T-helper 1 cell treated with Interleukin-12 subunit alpha and Interleukin-12 subunit beta and Interleukin-4 antibody, amounts not matched to agents 30 μg/mL and 1 μg/mL, for 36 hours (primary cell): ENCODE data around the gene SIPA1L3.

Source experiments
- H3K27ac Mint-ChIP-seq: one replicate; pipeline ENCODE4 v1.8.0; 2021; ENCODE audit warnings: mild to moderate bottlenecking, mixed read lengths
- H3K27me3 Mint-ChIP-seq: one replicate; pipeline ENCODE4 v1.8.0; 2021; ENCODE audit warnings: low read depth, mixed read lengths
- H3K36me3 Mint-ChIP-seq: one replicate; pipeline ENCODE4 v1.8.0; 2021; ENCODE audit warnings: low read depth, mixed read lengths
- H3K4me1 Mint-ChIP-seq: one replicate; pipeline ENCODE4 v1.8.0; 2021; ENCODE audit warnings: low read depth, mixed read lengths
- H3K4me3 Mint-ChIP-seq: one replicate; pipeline ENCODE4 v1.8.0; 2021; ENCODE audit warnings: mild to moderate bottlenecking, moderate library complexity, mixed read lengths
- H3K9me3 Mint-ChIP-seq: one replicate; pipeline ENCODE4 v1.8.0; 2021; ENCODE audit warnings: mixed read lengths

Gene SIPA1L3

DNA sequence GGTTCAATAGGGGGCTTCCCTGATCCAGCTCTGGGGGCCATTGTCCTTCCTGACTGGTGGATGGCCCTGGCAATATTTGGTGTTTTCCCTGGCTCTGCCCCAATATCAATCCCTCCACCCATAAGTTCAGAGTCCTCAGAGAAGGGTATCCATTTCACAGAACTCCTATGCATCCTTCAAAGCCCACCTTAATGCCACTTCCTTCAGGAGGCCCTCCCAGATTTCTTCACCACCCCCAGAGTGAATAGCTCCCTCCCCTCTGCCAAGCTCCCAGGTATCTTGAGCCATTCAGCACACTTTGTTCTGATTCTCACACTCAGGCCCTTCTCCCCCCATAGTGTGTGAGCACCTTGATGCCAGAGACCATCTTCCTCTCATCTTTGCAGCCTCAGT lies 343.4 kb downstream of the SIPA1L3 start:
- no peak overlapping the region for H3K27ac Mint-ChIP-seq
- peaks cover 11% of the 10 kb centered on the region for H3K36me3 Mint-ChIP-seq
- peaks cover 17% of the 10 kb centered on the region for H3K4me1 Mint-ChIP-seq

DNA sequence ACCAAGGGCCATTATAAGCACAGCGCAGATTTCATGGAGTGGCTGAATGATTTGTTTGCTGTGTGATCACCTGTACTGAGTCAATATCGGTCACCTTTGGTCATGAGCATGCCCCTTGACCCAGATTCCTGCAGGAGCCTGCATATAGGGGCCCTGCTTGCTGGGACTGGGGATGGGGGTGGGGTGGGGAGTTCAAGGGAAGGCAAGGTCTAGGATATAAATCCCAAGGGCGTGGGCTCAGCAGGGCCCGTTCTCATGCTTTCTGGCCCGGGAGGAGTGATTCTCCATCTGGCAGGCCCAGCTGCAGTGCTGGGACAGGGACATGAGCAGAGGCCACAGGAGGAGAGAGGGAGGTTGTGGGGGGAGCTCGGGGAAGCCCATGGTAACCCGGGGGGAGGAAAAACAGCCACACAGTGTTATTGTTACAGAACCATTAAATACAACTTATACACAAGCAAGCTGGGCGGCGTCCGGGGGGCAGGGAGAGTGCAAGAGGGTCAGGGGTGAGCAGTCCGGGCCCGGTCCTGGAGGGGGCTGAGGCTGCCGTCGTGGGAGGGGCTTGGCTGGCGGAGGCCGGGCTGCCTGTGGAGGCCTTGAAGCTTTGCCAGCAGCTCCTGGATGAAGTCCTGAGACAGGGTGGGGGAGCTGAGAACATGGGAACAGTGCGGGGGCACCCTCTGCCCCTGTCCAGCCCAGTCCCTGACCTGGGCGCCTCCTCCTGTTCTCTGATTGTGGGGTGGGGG lies 344.0 kb downstream of the SIPA1L3 start:
- no peaks in the 10 kb centered on the region for H3K9me3 Mint-ChIP-seq
- H3K4me1 Mint-ChIP-seq = peaks cover 19% of the 10 kb centered on the region
- peak overlapping the region; percentile 70 for H3K4me3 Mint-ChIP-seq
- H3K27ac Mint-ChIP-seq = no peak overlapping the region
- peaks cover 11% of the 10 kb centered on the region for H3K36me3 Mint-ChIP-seq
- H3K27me3 Mint-ChIP-seq = peaks cover 8% of the 10 kb centered on the region

More for the DNA sequence above, 343.4 kb downstream of the SIPA1L3 start:
- Mint-ChIP-seq H3K27me3 (peaks cover 5% of the 10 kb centered on the region), H3K4me3 (no peak overlapping the region), H3K9me3 (no peaks in the 10 kb centered on the region)

DNA sequence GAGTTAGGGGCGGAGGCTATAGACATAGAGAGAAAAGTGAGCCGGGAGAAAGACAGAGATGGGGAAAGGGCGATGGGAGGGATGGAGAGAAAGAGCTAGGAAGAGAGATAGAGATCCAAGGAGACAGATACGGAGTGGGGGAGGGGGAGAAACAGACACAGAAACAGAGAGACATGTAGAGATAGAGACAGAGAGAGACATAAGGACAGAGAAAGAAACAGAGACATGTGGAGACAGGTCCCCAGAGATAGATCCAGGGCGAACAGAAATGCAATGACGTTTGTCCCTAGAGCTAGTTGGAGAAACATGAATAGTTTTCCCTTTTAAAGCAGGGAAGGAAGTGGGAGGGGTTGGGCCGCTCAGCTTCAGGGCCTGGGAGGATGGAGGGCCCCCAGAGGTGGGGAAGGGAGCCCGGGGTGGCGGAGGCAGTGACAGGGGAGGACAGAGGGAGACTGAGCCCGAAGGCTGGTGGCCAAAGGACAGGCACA lies 344.6 kb downstream of the SIPA1L3 start:
- Mint-ChIP-seq H3K4me1 (peaks cover 17% of the 10 kb centered on the region), H3K27me3 (peaks cover 9% of the 10 kb centered on the region), H3K4me3 (peak overlapping the region; percentile 70), H3K36me3 (peaks cover 11% of the 10 kb centered on the region), H3K27ac (peak overlapping the region; percentile 74), H3K9me3 (no peaks in the 10 kb centered on the region)

DNA sequence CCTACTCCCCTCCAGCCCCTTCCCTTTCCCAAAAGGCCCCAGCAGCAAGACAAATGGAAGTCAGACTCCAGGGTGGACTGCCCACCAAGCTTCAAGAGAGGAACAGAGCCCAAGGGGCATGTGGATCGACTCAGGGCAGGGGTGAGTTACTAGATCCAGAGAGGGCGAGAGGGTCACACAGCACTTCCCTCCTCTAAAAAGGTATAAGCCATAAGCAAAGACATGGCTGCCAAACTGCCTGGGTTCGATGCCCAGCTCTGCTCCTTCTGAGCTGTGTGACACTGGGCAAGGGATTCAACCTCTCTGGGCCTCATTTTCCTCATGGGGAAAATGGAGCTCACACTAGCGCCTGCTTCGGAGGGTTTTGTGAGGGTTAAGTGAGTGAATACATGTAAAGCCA lies 345.4 kb downstream of the SIPA1L3 start:
- Mint-ChIP-seq H3K4me3 (peak overlapping the region; percentile 70), H3K36me3 (peaks cover 11% of the 10 kb centered on the region), H3K27me3 (peaks cover 11% of the 10 kb centered on the region), H3K4me1 (peaks cover 21% of the 10 kb centered on the region), H3K27ac (no peak overlapping the region), H3K9me3 (no peaks in the 10 kb centered on the region)

DNA sequence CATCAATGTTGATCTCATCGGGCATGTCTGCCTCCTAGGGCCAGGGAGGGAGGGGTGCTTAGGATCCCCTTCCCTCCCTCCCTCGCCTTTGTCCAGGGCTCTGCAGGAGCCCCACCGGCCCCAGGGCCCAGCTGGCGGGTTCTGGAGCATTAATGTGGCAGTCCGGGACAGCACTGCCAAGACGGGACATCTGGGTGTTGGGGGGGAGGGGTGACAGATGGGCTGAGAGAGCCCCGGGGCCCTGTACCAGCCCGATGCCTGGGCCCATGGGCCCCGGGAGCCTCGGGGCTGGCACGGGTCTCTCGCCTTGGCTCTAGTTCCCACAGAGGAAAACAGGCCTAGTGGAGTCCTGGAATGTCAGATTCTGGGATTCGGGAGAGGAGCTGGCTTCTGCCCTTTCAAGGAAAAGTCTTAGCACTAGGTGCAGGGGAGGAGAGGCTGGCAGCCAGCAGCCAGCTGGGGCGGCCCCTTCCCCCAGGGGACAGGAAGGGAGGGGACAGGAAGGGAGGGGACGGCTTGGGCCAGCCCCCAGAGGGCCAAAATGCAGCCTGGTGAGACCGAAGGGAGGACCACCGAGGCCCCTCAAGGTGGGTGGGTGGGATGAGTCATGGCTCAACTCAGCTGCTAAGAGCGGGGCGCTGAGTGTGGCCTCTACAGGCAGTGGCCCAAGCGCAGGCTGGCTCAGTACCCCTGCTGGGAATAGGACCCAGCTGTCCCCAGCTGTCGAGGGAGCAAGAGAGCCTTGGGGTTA lies 346.1 kb downstream of the SIPA1L3 start:
- peak overlapping the region; percentile 74 for H3K27ac Mint-ChIP-seq
- peaks cover 11% of the 10 kb centered on the region for H3K36me3 Mint-ChIP-seq
- H3K27me3 Mint-ChIP-seq = peaks cover 11% of the 10 kb centered on the region
- no peaks in the 10 kb centered on the region for H3K9me3 Mint-ChIP-seq
- peak overlapping the region; percentile 70 for H3K4me3 Mint-ChIP-seq
- H3K4me1 Mint-ChIP-seq = peaks cover 21% of the 10 kb centered on the region

DNA sequence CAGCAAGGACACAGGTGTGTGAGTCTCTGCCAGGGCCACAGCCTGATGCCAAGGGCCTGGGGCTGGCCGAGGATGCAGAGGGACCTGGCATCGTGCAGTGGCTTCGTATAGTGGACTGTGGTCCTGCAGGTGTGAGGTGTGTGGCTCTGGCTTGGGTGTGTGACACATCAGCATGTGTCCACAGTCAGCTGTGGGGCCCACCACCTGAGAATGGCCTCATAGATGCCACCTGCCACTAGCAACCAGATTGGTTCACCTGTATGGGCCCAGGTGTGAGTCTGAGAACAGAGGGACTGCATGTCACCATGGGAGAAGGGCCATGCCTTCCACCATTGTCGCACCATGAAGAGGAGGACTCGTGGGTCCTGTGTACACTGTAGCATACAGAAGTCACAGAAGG lies 346.8 kb downstream of the SIPA1L3 start:
- H3K4me1 Mint-ChIP-seq = peaks cover 21% of the 10 kb centered on the region
- peak overlapping the region; percentile 70 for H3K4me3 Mint-ChIP-seq
- H3K27ac Mint-ChIP-seq = peak overlapping the region; percentile 74
- H3K36me3 Mint-ChIP-seq = peaks cover 11% of the 10 kb centered on the region
- peaks cover 11% of the 10 kb centered on the region for H3K27me3 Mint-ChIP-seq
- no peaks in the 10 kb centered on the region for H3K9me3 Mint-ChIP-seq

DNA sequence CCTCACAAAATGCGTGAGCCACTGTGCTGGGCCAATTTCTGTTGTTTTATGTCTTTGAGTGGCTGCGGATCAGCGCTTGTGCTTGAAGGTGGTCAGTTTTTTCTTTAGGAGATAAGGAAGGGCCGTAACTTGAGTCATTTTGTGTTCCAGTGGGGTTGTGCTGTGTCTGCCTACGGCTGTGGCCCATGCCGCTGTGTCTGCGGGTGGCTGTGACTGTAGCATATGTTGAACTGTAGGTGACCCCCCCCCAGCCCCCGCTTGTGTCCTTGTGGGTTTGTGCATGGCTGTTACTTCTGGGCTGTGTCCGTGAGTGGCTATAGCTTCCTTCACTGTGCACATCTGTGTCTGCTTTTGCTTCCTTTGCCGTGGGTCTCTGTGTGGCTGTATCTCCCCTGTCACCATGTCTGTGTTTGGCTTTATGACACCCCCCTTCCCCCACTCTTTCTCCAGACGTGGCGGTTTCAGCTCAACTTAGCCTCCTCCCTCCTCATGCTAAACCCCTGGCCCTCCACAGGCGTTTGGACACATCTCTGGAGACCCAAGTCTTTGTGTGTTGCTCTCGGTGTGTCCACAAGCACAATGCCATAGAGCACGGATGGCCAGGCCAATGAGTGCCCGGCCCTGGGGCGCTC lies 348.5 kb downstream of the SIPA1L3 start:
- Mint-ChIP-seq H3K9me3 (no peaks in the 10 kb centered on the region), H3K27ac (peak overlapping the region; percentile 52), H3K27me3 (peaks cover 11% of the 10 kb centered on the region), H3K4me3 (peak overlapping the region; percentile 83), H3K36me3 (peaks cover 9% of the 10 kb centered on the region), H3K4me1 (peaks cover 21% of the 10 kb centered on the region)
